Thoracic aorta endothelial cell (primary cell): ENCODE measurements around the gene SEH1L. TPM values are rescaled to one million over a fixed set of nuclear protein-coding genes. Genes with fewer than 3 reads are reported as not detected.

Source experiments
- total RNA-seq: library from RNA; depleted of rRNA; stranded (reverse); fragments of >200 nt; gene quantifications from 2 replicates; pipeline ENCODE4 v1.2.3, GENCODE V29; 2012

The SEH1L gene
- 59.2 and 63.2 TPM in 2 replicates for total RNA-seq

GRCh38 chr18:12947285-12948049, at the start of gene SEH1L:
Gene SEH1L, plus strand, starts transcription at chr18:12948011. Its CDS starts 111 bp downstream, at chr18:12948122.

DNA sequence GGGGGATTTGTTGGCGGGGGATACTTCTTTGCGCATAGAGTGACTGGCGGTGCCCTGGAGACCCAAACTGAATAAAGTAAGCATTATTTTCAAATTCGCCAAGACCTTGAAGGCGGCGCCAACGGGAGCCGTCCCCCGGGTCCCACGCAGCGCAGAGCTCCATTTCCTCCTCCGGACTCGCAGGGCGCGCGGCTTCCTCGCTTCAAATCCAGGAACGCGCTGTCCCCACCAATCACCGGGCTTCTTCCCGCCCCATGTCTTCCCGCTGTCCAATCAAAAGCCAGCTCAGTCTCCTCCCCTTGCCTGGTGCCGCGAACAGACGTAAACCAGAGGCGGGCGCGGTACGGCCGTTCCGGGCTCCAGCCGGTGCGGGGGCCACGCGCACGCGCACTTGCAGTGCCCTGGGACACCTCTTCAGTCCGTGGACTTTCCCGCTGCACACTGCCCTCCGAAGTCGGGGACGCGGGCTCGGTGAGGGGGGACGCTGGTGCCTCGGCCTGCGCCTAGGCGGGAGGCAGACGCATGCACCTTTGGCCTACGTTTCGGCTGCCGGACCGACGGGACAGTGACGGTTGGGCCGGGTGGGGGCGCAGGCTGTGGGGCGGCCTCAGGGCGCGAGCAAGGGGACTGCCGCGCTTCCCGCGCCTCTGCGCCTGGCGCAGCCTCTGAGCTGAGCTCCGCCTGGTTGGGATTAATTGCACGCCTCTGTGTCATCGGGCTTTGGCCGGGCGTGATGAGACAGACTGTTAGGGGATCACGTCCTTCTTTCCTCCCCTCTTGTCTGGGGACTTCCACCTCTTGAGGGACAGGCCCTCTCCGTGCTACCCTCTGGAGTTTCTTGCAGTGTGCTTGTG, 43.4 kb downstream of the SEH1L start, which contains the start of gene CEP192:
Gene CEP192, plus strand, starts transcription at position 396 of the 854 bp plus-strand sequence. CDS start 8,063 bp downstream, outside the sequence.

Other genes starting within 250 kb of the SEH1L start
- gene CEP76, start 245.3 kb upstream of the SEH1L start, total RNA-seq: 14.9 and 17.4 TPM in 2 replicates
- gene PSMG2, start 245.0 kb upstream of the SEH1L start, total RNA-seq: 73.7 and 104 TPM in 2 replicates
- 18.2 and 26.1 TPM in 2 replicates for gene PTPN2, start 63.8 kb upstream of the SEH1L start, total RNA-seq
- gene CEP192, start 43.4 kb downstream of the SEH1L start, total RNA-seq: 39.5 and 43.5 TPM in 2 replicates